Measurements from ENCODE around the gene GCGR. TPM values are rescaled to one million over a fixed set of nuclear protein-coding genes. Genes with fewer than 3 reads are reported as not detected.

GCGR gene
- polyA plus RNA-seq, 1 experiment = not detected

DNA sequence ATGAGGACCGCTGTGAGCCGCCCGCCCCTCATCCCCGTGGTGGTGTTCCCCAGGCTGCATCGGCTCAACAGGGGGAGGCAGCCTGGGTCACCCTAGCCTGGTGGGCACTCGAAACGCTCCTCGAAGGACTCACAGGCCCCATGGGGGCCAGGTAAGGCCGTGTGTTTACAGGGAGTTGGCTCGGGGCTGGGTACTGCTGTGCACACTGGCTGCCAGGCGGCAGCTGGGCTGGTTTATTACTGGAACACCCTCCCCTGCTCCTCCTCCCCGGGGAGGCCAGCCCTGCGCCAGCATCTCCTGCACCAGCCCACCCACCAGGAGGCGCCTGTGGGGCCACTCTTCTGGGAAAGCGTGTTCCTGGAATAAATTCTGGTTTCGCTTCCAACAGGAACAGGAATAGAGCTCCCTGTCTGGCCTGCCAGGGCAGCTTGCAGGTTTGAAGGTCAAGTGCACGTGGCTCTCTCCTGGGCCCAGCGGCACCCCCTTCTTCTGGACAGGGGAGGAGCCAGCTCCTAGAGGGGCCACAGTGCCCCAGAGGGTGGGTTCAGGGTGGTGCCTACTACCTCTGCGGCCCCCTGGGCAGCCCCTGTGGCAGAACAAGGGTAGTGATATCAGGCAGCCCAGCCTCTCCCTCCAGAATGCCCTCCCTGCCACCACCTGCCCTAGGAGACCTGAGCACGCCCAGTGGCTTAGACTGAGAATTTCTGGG is 17.8 kb downstream of the GCGR start:
- ChIA-PET CTCF (interaction anchor here (0.9 to 1.5 kb wide), 3 partner anchors 8 to 200 kb away, joined by 3 to 4 read pairs (median 4); no protein-coding TSS in a partner anchor), POLR2A (no interaction called here)
- peak; percentile 69 for TF ChIP-seq CTCF (IDR thresholded peaks at IDR 0.05; ENCODE audit: insufficient read depth, low read depth, low read length)
- H3K36me3 ChIP-seq (ENCODE audit: control insufficient read depth, insufficient read depth, low read length) = peaks cover 12% of the 10 kb centered on the region
- no peaks in the 10 kb centered on the region; the same call in 1 of the 2 replicates for H3K27me3 ChIP-seq (ENCODE audit: control insufficient read depth, insufficient read depth, low read length)
- DNase-seq (ENCODE audit: low read depth) = no peak
- no peak overlapping the region for H3K4me3 ChIP-seq (ENCODE audit: low read depth, low read length)

GRCh38 chr17:81822312-81822637 is 18.3 kb downstream of the GCGR start:
- Histone ChIP-seq H3K4me3 (ENCODE audit: low read depth, low read length) (no peak overlapping the region), H3K36me3 (ENCODE audit: control insufficient read depth, insufficient read depth, low read length) (peaks cover 12% of the 10 kb centered on the region), H3K27me3 (ENCODE audit: control insufficient read depth, insufficient read depth, low read length) (no peaks in the 10 kb centered on the region; the same call in 1 of the 2 replicates)
- no peak for DNase-seq (ENCODE audit: low read depth)
- ChIA-PET POLR2A (no interaction called here), CTCF (interaction anchor here (0.9 to 1.5 kb wide), 3 partner anchors 9 to 199 kb away, joined by 3 to 4 read pairs (median 4); no protein-coding TSS in a partner anchor)
- TF ChIP-seq CTCF (IDR thresholded peaks at IDR 0.05; ENCODE audit: insufficient read depth, low read depth, low read length) = no peak

DNA sequence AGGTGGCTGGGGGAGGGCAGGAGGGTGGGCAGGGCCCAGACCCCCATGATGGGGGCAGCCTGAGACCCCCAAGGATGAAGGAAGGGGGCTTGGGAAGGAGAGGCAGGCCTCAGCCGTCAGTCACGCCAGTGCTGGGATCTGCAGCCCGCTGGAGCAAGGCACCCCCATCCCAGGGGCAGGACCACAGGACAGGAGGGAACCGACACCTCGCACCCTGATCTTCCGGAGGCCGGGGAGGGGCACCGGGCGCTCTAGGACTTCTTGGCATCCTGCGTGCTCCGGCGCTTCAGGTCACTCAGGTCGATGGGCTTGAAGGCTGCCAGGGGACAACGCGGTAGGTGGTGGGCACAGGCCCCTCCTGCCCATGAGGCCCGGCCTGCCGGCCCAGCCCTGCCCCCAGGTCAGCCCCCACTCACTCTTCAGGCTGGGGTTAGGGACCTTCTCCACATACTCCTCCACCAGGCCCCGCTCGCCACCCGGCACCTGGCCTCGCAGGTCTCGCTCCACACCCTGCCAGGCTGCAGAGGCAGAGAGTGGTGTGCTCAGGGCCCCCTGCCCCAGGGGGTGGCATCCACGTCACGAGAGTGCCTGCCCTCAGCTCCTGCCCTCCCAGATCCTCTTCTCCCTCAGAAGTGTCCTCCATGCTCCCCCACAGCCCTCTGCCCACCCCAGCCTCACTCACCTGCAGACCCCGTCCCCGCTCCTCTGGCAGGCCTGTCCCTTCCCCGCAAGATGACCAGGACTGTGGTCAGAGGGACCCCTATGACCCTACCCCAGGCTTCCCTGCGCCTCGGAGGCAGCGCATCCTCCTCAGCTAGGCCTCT is 19.3 kb downstream of the GCGR start:
- no peak for TF ChIP-seq CTCF (IDR thresholded peaks at IDR 0.05; ENCODE audit: insufficient read depth, low read depth, low read length)
- DNase-seq (ENCODE audit: low read depth) = no peak
- no peaks in the 10 kb centered on the region; the same call in 1 of the 2 replicates for H3K27me3 ChIP-seq (ENCODE audit: control insufficient read depth, insufficient read depth, low read length)
- no peak overlapping the region for H3K4me3 ChIP-seq (ENCODE audit: low read depth, low read length)
- ChIA-PET CTCF (no interaction called here), POLR2A (no interaction called here)
- H3K36me3 ChIP-seq (ENCODE audit: control insufficient read depth, insufficient read depth, low read length) = peaks cover 12% of the 10 kb centered on the region

GRCh38 chr17:81823820-81824550 is 20.0 kb downstream of the GCGR start:
- CTCF ChIA-PET = no interaction called here
- no peak for DNase-seq (ENCODE audit: low read depth)
- POLR2A ChIA-PET = no interaction called here

More at GRCh38 chr17:81823820-81824550, 20.0 kb downstream of the GCGR start:
- no peak overlapping the region for H3K4me3 ChIP-seq (ENCODE audit: low read depth, low read length)
- peaks cover 12% of the 10 kb centered on the region for H3K36me3 ChIP-seq (ENCODE audit: control insufficient read depth, insufficient read depth, low read length)
- TF ChIP-seq CTCF (IDR thresholded peaks at IDR 0.05; ENCODE audit: insufficient read depth, low read depth, low read length) = no peak
- no peaks in the 10 kb centered on the region; the same call in 1 of the 2 replicates for H3K27me3 ChIP-seq (ENCODE audit: control insufficient read depth, insufficient read depth, low read length)

Measured in BJ (cell line).